HG03039 (cell line): ENCODE measurements around the gene SH3BGR.

ENCODE experiments used
- ATAC-seq: cut with Tn5 transposase; IDR thresholded peaks from one replicate; pipeline ENCODE4 v1.9.1; 2021; ENCODE audit warnings: mild to moderate bottlenecking, moderate library complexity; ENCODE audit not compliant: unreplicated experiment

SH3BGR gene

GRCh38 chr21:39454949-39455668 lies 3.3 kb downstream of the SH3BGR start:
- no peak for ATAC-seq

- ATAC-seq, result no peak
Measured at GRCh38 chr21:39456665-39457064, 4.9 kb downstream of the SH3BGR start.

- no peak for ATAC-seq
Measured at GRCh38 chr21:39461419-39461818, 9.6 kb downstream of the SH3BGR start.

- no peak for ATAC-seq
Measured at GRCh38 chr21:39463308-39463707, 11.5 kb downstream of the SH3BGR start.

- ATAC-seq, result no peak
Measured at GRCh38 chr21:39466584-39466983, 14.8 kb downstream of the SH3BGR start.

- no peak for ATAC-seq
Measured at GRCh38 chr21:39467746-39468145, 16.0 kb downstream of the SH3BGR start.

- ATAC-seq, result no peak
Measured at GRCh38 chr21:39468559-39468958, 16.8 kb downstream of the SH3BGR start.

- no peak for ATAC-seq
Measured at GRCh38 chr21:39471598-39471997, 19.8 kb downstream of the SH3BGR start.

- no peak for ATAC-seq
Measured at GRCh38 chr21:39472786-39473185, 21.0 kb downstream of the SH3BGR start.

GRCh38 chr21:39474611-39475010 lies 22.8 kb downstream of the SH3BGR start:
- no peak for ATAC-seq

GRCh38 chr21:39479164-39479813 lies 27.5 kb downstream of the SH3BGR start:
- ATAC-seq, result no peak

GRCh38 chr21:39479814-39480182 lies 28.0 kb downstream of the SH3BGR start:
- no peak for ATAC-seq

- no peak for ATAC-seq
Measured at GRCh38 chr21:39480271-39480670, 28.5 kb downstream of the SH3BGR start.

- ATAC-seq, result no peak
Measured at GRCh38 chr21:39481886-39482285, 30.1 kb downstream of the SH3BGR start.

- ATAC-seq, result no peak
Measured at GRCh38 chr21:39483917-39484316, 32.1 kb downstream of the SH3BGR start.

- no peak for ATAC-seq
Measured at GRCh38 chr21:39484711-39485276, 33.0 kb downstream of the SH3BGR start.

GRCh38 chr21:39489380-39489924 lies 37.7 kb downstream of the SH3BGR start:
- ATAC-seq, result no peak

- ATAC-seq, result no peak
Measured at GRCh38 chr21:39499156-39499555, 47.4 kb downstream of the SH3BGR start.

GRCh38 chr21:39502631-39503030 lies 50.9 kb downstream of the SH3BGR start:
- no peak for ATAC-seq

- ATAC-seq, result no peak
Measured at GRCh38 chr21:39503123-39503762, 51.5 kb downstream of the SH3BGR start.

- no peak for ATAC-seq
Measured at GRCh38 chr21:39504230-39504629, 52.5 kb downstream of the SH3BGR start.

- ATAC-seq, result no peak
Measured at GRCh38 chr21:39510240-39510639, 58.5 kb downstream of the SH3BGR start.
